ENCODE measurements around the gene CHAF1B.
"Not testable (repeated sequence)": the region's sequence is repeated elsewhere in the genome, so short reads cannot be mapped to it uniquely, and the experiment has no call there.

CHAF1B gene

DNA sequence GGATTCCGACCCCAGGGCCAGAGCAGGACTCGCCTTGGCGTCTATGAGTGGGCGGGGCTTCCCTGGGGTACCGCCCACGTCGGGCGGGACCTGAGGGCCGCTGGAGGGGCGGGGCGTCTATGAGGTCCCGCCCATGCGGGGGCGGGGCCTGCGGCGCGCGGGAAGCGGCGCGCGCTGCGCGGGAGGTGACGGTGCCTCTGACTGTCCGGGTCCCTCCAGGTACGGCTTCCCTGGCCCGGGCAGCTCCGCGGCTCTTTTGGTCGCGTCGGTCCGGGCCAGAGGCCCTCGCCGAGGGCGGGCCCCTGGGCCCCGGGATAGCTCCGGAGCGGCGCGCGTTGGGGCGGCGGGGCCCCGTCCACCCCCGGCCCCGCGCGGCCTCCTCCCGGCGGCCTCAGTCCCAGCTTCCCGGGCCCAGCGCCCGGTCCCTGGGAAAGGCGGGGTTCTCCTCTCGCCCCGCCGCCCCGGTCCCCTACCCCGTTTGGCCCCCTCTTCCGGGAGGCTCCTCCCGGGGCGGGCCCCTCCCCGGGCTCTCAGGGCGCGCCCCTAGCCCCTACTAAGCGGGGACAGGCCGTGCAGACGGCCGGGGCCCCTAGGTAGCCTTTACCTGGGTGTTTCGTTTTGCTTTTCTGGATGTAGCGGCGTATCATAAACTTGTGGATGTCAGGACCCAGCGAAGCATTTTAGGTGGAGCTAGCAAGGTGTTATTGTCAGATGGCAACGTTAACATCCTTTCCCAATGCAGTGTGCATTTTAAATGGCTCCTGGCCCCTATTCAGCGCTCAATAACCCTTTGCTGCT lies at the start of gene CHAF1B:
Gene CHAF1B, plus strand, starts transcription at position 160 of the 798 bp plus-strand sequence. CDS start 745 bp downstream, outside the sequence.
- peak; percentile 81 to 94 for DNase-seq

DNA sequence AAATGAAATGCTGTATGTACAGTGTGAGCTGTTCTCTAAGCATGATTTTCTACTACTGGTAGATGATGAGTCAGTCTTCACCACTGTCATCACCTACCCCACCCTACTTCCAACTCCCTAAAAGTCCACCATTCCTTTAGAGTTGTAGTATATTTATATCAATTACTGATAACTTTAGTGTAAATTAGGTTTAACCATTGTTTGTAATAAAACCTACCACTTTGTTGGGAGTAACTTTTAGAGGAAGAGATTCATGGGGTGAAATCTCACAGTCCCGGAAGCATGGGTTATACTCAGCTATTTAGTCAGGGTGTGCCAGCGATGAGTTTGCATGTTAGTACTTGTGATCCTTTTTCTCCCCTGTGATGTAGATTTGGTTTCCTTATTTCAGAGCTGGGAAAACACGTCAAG lies 48.1 kb upstream of the CHAF1B start:
- no peak for DNase-seq

DNA sequence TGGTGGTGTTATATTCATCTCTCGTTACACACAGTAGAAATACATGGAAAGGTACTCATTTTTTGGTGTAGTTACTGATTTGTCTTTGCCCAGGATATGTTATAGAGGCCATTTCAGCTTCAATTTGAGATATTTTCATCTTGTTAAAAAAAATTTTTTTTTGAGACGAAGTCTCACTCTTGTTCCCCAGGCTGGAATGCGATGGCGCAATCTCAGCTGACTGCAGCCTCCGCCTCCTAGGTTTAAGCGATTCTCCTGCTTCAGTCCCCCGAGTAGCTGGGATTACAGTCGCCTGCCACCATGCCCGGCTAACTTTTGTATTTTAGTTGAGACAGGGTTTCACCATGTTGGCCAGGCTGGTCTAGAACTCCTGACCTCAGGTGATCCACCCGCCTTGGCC lies 46.2 kb upstream of the CHAF1B start:
- no peak for DNase-seq

DNA sequence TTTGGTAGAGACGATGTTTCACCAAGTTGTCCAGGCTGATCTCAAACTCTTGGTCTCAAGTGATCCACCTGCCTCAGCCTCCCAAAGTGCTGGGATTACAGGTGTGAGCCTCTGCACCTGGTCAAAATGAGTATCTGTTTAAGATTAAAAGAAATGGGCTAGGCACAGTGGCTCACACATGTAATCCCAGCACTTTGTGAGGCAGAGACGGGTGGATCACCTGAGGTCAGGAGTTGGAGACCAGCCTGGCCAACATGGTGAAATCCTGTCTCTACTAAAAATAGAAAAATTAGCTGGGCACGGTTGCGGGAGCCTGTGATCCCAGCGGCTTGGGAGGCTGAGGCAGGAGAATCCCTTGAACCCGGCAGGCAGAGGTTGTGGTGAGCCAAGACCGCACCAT lies 42.6 kb upstream of the CHAF1B start:
- DNase-seq = not testable (repeated sequence)

DNA sequence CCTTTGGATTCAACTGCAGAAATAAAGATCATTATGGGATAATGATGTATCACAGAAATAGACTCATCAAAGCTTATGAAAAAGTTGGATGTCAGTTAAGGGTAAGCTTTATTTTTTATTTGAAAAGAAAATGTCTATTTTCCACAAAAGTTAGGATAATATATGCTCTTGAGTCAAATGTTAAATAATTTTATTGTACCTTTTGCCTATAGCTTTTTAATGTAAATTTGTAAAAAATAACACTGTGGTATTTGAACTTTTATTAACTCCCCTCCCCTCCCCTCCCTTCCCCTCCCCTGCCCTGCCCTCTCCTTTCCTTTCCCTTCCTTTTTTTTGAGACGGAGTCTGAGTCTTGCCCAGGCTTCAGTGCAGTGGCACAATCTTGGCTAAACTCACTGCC lies 40.3 kb upstream of the CHAF1B start:
- DNase-seq = no peak

DNA sequence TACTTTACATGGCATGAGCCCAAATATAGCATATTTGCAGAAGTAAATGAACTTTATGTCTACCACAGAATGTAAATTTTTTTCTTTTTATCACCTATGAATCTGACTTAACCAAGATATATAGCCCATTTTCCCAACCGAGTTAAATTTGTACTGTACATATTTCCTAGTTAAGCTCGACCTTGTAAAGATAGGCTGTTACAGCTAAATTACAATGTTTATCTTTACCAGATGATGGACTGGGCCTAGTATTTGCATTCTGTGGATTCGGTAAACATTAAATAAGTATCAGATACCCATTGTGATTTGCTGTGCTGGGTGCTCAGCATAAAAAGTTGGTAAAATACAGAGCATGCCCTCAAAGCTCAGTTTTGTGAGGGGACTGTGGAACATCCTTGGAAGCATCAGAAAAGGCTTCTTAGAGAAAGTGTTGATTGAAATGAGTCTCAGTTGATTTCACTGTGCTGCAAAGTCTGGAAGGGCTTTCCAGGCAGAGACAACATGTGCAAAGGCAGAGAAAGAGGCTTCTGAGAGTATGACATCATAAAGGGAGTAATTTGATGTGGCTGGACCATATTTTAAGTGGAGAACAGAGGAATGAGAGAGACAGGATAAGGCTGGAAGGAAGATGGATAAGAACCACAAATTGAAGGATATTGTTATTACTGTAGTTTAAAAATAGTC lies 37.8 kb upstream of the CHAF1B start:
- DNase-seq = no peak

DNA sequence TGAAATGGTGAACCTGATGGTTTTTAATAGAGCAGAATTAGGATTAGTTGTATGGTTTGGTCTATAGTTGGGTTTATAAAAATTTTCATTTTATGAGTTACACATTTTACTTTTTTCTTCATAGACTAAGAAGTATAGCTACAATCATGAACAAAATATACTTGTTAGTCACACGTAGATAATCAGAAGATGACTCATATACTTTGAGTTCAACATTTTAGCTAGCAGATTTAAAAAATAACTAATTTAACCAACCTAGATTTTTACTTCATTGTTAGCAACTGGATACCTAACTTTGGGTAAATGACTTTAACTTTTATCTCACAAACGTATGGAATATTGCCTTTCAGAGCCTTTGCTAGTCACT lies 37.2 kb upstream of the CHAF1B start:
- no peak for DNase-seq

DNA sequence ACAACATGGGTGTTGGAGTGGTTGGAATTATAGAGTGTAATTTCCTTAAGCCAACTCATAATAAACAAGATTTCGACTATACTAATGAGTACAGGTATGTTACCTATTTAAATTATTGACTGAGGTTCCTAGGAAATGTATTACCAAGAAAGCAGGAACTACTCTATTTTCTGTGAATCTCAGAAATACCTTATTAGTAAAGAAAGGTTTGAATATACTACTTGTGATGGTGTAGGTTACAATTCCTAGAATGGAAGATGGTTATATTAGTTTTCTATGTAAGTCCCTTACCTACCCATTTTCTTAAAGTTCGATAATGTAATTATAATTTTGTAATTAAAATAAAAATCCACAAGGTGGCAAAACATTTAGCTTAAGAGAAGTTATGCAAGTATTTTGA lies 35.9 kb upstream of the CHAF1B start:
- DNase-seq = no peak

DNA sequence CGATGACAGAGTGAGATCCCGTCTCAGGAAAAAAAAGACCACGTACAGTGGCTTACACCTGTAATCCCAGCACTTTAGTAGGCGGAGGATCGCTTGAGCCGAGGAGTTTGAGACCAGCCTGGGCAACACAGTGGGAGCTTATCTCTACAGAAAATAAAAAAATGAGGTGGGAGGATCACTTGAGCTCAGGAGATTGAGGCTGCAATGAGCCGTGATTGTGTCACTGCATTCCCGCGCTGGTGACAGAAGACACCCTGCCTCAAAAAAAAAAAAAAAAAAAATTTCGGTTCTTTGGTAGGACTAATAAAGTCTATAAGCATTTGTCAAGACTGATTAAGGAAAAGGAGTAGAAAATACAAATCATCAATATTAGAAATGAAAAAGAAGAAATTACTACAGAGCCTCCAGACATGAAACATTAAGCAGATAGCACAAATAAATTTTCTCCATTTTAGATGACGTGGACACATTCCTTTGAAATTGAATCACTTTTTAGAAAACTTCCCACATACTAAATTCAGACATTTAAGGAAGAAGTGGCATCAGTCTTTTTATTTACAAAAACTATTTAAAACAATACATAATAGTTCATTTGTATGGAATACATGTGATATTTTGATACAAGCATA lies 34.8 kb upstream of the CHAF1B start:
- DNase-seq = no peak

DNA sequence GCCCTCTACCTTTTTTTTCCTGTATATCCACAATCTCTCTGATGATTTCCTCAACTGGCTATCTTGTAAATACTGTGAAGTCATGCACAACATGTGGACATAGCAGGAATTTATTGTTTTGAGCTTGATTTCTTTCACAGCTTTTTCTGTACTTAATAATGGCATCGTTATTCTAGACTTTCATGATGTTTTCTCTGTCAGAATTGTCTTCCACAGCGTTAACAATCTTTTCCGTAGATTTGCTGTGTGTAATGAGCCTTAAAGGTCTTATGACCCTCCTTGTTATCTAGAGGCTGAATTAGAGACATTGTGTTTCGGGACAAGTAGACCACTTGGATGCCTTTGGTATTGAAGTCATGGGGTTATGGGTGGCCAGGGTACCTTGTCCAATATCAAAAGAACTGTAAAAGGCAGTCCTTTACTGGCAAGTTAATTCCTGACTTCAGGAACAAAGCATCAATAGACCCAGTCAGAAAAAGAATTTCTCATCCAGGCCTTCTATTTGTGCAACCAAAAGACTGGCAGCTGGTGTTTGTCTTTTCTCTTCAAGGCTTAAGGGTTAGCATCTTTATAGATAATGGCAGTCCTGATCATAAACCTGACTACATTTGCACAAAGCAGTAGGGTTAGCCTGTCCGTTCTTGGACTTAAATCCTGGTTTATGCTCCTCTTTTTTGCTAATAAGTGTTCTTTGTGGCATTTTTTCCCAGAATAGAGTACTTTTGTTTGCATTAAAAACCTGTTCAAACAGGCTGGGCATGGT lies 30.1 kb upstream of the CHAF1B start:
- no peak for DNase-seq

DNA sequence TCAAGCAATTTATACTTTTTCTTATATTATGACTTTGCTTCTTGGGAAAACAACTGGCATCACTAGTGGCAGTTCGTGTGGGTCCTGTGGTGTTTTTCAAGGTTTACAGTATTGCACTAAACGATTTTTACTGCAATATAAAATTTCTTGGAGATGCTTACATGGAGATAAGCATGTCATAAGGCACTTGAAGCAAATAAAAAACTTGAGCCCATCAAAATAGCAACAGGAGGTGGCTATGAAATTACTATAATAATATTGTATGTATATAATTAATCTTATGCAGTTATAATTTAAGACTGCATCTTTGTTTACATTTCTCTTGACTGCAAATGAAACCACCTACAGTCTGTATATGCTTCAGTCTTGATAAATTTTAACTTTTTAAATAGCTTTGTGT lies 29.3 kb upstream of the CHAF1B start:
- DNase-seq = no peak

DNA sequence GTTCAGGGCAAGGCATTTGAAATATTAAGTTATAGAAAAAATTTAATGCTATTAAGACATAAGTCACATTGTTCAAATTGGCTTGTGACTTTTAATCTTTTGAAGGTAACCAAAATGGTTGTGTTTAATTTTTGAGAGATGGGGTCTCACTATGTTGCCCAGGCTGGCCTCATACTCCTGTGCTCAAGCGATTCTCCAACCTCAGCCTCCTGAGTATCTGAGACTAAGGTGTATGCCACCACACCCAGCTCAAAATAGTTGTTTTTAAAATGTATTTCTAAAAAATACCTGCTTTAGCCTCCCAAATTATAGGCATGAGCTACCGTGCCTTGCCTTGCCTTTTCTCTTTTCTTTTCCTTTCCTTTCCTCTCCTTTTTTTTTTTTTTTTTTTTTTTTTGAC lies 26.0 kb upstream of the CHAF1B start:
- no peak for DNase-seq

DNA sequence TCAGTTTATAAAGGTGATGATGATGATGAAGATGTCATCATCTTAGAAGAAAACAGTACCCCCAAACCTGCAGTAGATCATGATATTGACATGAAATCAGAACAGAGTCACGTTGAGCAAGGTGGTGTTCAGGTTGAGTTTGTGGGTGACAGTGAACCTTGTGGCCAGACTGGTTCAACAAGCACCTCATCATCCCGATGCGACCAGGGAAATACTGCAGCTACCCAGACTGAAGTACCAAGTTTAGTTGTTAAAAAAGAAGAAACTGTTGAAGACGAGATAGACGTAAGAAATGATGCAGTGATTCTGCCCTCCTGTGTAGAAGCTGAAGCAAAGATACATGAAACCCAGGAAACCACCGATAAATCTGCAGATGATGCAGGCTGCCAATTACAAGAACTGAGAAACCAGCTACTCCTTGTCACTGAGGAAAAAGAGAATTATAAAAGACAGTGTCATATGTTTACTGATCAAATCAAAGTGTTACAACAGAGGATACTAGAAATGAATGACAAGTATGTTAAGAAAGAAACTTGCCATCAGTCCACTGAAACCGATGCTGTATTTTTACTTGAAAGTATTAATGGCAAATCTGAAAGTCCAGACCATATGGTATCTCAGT lies 16.0 kb upstream of the CHAF1B start:
- no peak for DNase-seq

DNA sequence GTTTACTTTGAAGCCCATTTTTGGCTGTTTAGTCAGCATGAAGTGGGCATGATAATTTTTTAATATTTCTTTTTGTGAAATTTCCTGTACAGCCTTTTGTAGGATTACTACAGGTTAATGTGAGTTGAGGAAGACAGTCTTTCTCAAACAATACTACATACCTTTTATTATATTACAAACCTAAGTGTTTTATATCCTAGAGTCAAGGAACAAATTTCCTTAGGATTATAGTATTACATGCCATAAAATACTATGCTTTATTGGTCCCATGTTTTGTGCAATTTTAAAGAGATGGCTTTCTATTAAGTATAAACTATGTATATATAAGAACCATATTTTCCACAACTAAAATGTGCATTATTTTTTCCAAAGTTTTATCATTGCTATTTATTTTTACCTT lies 9.2 kb upstream of the CHAF1B start:
- no peak for DNase-seq

DNA sequence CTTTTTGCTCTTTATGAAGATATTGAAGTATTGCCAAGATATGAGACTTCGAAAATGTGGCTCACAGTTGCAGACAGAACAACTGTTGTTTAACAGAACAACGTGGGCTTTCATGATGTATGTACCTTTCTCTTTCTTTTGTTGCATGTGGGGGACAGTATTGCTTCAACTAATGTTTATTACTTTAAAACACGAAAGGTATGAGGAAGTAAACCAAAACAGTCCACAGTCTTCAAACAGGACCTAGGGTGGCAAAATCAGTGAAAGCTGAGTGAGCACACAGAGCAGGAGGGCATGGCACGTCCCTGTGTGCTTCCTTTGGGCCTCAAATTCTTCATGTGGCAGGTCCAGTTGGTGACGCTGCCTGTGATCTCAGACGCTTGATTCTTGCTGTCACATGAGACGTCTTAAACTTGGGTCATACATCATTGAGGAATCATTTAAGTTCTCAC lies 7.8 kb upstream of the CHAF1B start:
- no peak for DNase-seq

DNA sequence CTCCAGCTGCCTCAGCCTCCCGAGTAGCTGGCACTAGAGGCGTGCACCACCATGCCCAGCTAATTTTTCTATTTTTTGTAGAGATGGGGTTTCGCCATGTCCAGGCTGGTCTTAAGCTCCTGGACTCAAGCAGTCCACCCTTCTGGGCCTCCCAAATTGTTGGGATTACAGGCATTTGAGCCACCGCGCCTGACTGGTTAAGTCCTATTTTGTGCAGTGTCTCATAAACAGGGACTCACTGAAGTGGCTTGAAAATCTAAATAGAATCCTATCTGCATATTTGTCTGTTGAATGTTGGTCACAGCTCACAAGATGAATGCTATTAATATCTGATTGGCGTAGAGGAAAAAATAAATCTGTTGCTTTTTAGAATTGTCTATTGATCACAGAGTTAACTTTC lies 5.9 kb upstream of the CHAF1B start:
- DNase-seq = no peak

DNA sequence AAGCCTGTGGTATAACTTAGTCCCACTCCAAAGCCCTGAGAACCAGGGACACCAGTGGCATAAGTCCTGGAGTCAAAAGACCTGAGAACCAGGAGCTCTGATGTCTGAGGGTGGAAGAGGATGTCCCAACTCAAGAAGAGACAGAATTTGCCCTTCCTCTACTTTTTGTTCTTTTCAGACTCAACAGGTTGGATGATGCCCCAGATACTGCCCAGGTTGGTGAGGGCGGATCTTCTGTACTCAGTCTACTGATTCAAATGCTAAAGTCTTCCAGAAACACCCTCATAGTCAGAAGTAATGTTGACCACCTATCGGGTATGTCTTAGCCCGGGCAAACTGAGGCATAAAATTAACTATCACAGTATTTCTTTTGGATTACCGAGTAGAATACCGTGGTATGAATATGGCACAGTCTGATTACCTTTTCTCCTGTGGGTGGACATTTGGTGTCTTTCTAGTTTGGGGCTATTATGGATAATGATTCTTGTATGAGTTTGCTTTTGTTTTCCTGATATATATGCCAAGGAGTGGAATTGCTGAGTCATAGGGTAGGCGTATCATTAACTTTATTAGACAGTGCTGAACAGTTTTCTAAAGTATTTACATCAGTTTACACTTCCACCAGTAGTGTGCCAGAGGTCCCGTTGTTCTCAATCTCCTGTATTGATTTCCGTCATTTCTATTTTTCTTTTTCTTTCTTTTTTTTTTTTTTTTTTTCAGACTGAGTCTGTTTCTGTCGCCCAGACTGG lies 3.2 kb upstream of the CHAF1B start:
- DNase-seq = no peak

DNA sequence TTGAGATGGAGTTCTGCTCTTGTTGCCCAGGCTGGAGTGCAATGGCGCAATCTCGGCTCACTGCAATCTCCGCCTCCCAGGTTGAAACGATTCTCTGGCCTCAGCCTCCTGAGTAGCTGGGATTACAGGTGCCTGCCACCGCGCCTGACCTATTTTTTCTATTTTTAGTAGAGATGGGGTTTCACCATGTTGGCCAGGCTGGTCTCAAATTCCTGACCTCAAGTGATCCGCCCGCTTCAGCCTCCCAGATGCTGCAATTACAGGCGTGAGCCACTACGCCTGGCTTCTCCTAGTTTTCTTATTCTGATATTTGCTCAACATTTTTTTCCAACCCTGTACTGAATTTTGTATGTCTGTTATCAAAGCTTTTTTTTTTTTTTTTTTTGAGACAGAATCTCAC lies 2.5 kb upstream of the CHAF1B start:
- not testable (repeated sequence) for DNase-seq

DNA sequence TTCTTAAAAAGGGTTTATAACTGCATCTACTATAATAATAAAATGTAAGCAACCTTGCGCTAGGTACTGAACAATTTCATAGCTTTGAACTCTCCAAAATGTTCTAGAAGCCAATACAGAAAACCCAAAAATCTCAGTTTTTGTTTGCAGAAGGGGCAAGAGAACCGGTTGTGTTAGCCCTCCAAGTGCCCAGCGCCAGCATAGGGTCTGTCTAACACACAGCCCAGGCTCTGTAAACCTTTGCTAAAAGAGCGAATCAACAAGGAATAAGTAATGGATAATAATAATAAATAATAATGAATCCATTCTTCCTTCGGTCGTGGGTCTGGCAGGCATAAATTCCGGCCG lies 333 bp upstream of the CHAF1B start:
- no peak for DNase-seq

DNA sequence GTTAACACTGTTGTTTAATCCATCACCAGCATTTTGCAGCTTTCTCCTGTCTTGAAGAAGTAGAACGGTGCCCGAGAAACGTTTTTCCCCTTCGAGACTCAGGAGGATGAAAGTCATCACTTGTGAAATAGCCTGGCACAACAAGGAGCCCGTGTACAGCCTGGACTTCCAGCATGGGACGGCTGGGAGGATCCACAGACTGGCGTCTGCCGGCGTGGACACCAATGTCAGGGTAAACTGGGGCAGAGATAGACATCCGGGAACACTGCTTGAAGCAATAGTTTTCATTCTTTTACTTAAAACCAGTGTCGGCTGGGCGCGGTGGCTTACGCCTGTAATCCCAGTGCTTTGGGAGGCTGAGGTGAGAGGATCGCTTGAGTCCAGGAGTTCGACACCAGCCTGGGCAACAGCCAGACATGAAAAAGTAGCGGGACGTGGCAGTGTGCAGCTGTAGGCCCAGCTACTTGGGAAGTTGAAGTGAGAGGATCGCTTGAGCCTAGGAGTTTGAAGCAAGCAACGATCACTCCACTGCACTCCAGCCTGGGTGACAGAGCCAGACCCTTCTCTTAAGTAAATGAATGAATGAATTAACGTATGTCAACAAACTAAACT lies 945 bp downstream of the CHAF1B start:
- no peak for DNase-seq

DNA sequence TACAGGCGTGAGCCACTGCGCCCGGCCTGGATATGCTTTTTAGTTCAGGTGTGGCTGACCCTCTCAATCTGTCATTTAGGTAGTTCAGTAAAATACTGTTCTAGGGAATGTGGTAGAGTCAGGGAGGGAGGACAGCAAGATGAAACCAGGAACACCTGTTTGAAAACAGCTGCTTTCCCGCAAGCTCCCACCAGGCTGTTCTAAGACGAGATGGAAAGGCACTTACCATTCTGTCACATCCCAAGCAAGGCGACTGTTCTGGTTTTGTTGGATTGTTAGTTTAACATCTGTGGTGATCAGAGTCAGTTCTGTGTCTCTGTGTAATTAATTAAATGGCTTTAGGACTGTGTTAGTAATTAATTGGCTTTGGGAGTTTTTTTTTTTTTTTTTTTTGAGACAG lies 2.9 kb downstream of the CHAF1B start:
- DNase-seq = no peak

DNA sequence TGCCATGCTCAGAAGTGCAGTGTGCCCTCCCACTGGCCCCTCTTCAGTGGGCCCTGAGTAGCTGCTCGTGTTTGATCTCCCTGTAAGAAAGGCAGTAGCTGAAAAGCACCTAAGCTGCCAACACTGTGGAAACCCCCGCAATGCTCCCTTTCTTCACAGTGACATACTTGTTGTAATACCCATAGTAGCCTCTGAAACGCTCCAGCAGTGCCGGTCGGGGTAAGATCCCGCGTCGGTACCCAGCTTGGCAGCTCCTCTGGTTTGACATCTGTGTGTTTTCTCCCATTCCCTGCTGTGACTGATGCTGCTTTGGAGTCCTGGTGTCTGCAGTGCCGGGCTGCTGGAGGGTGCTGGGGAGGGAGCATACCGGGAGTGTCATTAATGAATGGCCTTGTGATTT lies 3.6 kb downstream of the CHAF1B start:
- DNase-seq = no peak

Data from inflammatory macrophage treated with lipopolysaccharide for 1 hour (primary cell).